GM12878 (cell line): ENCODE measurements around the gene CPVL.

ENCODE experiments used
- CEBPB ChIP-seq, 2 experiments: fragments of 150-350 bp in 1 of 2; IDR thresholded peaks; 2 replicates each; pipeline ENCODE4 v1.6.1; 2012 to 2014; ENCODE audit warnings: low read depth in 2 of 2, low read length in 2 of 2, borderline replicate concordance in 1 of 2, inconsistent platforms in 1 of 2
- CTCF ChIP-seq, 3 experiments: IDR thresholded peaks in 2 of 3; conservative IDR thresholded peaks in 1 of 3; 2 replicates each; pipeline ENCODE4 v1.5.1; 2011; ENCODE audit warnings: low read depth in 3 of 3, low read length in 3 of 3, mild to moderate bottlenecking in 3 of 3, control low read depth in 2 of 3, moderate library complexity in 2 of 3, inconsistent platforms in 1 of 3, mixed read lengths in 1 of 3; ENCODE audit not compliant: control insufficient read depth in 2 of 3, insufficient read depth in 1 of 3; ENCODE audit errors: extremely low read depth in 1 of 3
- EZH2 ChIP-seq: IDR thresholded peaks from 2 replicates; pipeline ENCODE4 v1.6.1; 2012; ENCODE audit warnings: low read depth, mild to moderate bottlenecking, control low read depth, inconsistent platforms, low read length, borderline replicate concordance; ENCODE audit not compliant: control insufficient read depth
- PKNOX1 ChIP-seq: fragments of 450-650 bp; IDR thresholded peaks from 2 replicates; pipeline ENCODE4 v1.6.1; 2016; ENCODE audit warnings: mild to moderate bottlenecking
- POLR2A ChIP-seq: IDR thresholded peaks from 2 replicates; pipeline ENCODE4 v1.6.1; 2011; ENCODE audit warnings: low read depth, mild to moderate bottlenecking, low read length
- TAF1 ChIP-seq: IDR thresholded peaks from 2 replicates; pipeline ENCODE4 v1.6.1; 2011; ENCODE audit warnings: mild to moderate bottlenecking, low read depth, low read length, borderline replicate concordance
- USF2 ChIP-seq: IDR thresholded peaks from 2 replicates; pipeline ENCODE4 v1.6.1; 2011; ENCODE audit warnings: low read depth, low read length, improper control_type of control experiment, borderline replicate concordance

GRCh38 chr7:29030781-29031275 lies 115.5 kb downstream of the CPVL start:
- TF ChIP-seq PKNOX1 (no peak), POLR2A (no peak), TAF1 (no peak), EZH2 (no peak), CTCF (IDR thresholded peaks at IDR 0.05 in 2 of 3, conservative IDR thresholded peaks at IDR 0.05 in 1 of 3; ENCODE audit: control insufficient read depth in 2 of 3, extremely low read depth in 1 of 3, insufficient read depth in 1 of 3, low read depth in 3 of 3, low read length in 3 of 3) (no peak), USF2 (no peak), CEBPB (IDR thresholded peaks at IDR 0.05; ENCODE audit: borderline replicate concordance in 1 of 2, low read depth in 2 of 2, low read length in 2 of 2) (no peak)
